ENCODE results near the gene NHLRC4. TPM values are rescaled to one million over a fixed set of nuclear protein-coding genes. Genes with fewer than 3 reads are reported as not detected.

NHLRC4 gene
- total and polyA plus RNA-seq, 5 donors = 0.22 to 0.84 (median 0.56) TPM

- no peaks in the 10 kb centered on the region for H3K9me3 ChIP-seq (ENCODE audit: control insufficient read depth, low read length)
- H3K27me3 ChIP-seq (ENCODE audit: control insufficient read depth, insufficient read depth) = no peaks in the 10 kb centered on the region
- DNase-seq = no peak
- intact Hi-C loops (cut with DNase I) = no loop called here
- no peaks in the 10 kb centered on the region for H3K4me1 ChIP-seq (ENCODE audit: control insufficient read depth, insufficient read depth, low read length)
- no peak for ATAC-seq
- H3K27ac ChIP-seq (ENCODE audit: low read length) = no peak overlapping the region
- H3K4me3 ChIP-seq (ENCODE audit: low read length) = no peak overlapping the region
- WGBS = 89% methylated on average over 30 of the region's 30 CpGs
These were observed 3.6 kb upstream of the NHLRC4 start for GRCh38 chr16:563072-563644.

GRCh38 chr16:564690-565418 lies 2.0 kb upstream of the NHLRC4 start:
- WGBS = 88% methylated on average over 42 of the region's 42 CpGs
- DNase-seq = no peak
- intact Hi-C loops (cut with DNase I) = no loop called here
- no peaks in the 10 kb centered on the region for H3K4me1 ChIP-seq (ENCODE audit: control insufficient read depth, insufficient read depth, low read length)
- no peak overlapping the region for H3K4me3 ChIP-seq (ENCODE audit: low read length)
- no peak overlapping the region for H3K27ac ChIP-seq (ENCODE audit: low read length)
- no peaks in the 10 kb centered on the region for H3K9me3 ChIP-seq (ENCODE audit: control insufficient read depth, low read length)
- ATAC-seq = no peak
- H3K27me3 ChIP-seq (ENCODE audit: control insufficient read depth, insufficient read depth) = no peaks in the 10 kb centered on the region

GRCh38 chr16:565419-566330 lies 1.1 kb upstream of the NHLRC4 start:
- no peak overlapping the region for H3K4me3 ChIP-seq (ENCODE audit: low read length)
- no peak overlapping the region for H3K27ac ChIP-seq (ENCODE audit: low read length)
- H3K4me1 ChIP-seq (ENCODE audit: control insufficient read depth, insufficient read depth, low read length) = no peaks in the 10 kb centered on the region
- no peaks in the 10 kb centered on the region for H3K27me3 ChIP-seq (ENCODE audit: control insufficient read depth, insufficient read depth)
- no peak for ATAC-seq
- DNase-seq = peak in 1 of 3 donors; percentile 73
- H3K9me3 ChIP-seq (ENCODE audit: control insufficient read depth, low read length) = no peaks in the 10 kb centered on the region
- intact Hi-C loops (cut with DNase I) = no loop called here
- 43% methylated on average over 35 of the region's 35 CpGs for WGBS

GRCh38 chr16:567373-568256 lies 810 bp downstream of the NHLRC4 start:
- H3K4me1 ChIP-seq (ENCODE audit: control insufficient read depth, insufficient read depth, low read length) = no peaks in the 10 kb centered on the region
- intact Hi-C loops (cut with DNase I) = no loop called here
- 91% methylated on average over 35 of the region's 35 CpGs for WGBS
- no peaks in the 10 kb centered on the region for H3K27me3 ChIP-seq (ENCODE audit: control insufficient read depth, insufficient read depth)
- no peak overlapping the region for H3K27ac ChIP-seq (ENCODE audit: low read length)
- ATAC-seq (no peak), DNase-seq (no peak)
- H3K9me3 ChIP-seq (ENCODE audit: control insufficient read depth, low read length) = no peaks in the 10 kb centered on the region
- no peak overlapping the region for H3K4me3 ChIP-seq (ENCODE audit: low read length)

GRCh38 chr16:568401-569258 lies 1.8 kb downstream of the NHLRC4 start:
- Histone ChIP-seq H3K4me1 (ENCODE audit: control insufficient read depth, insufficient read depth, low read length) (no peaks in the 10 kb centered on the region), H3K27ac (ENCODE audit: low read length) (no peak overlapping the region), H3K27me3 (ENCODE audit: control insufficient read depth, insufficient read depth) (no peaks in the 10 kb centered on the region), H3K9me3 (ENCODE audit: control insufficient read depth, low read length) (no peaks in the 10 kb centered on the region), H3K4me3 (ENCODE audit: low read length) (peak overlapping the region; percentile 95)
- 72% methylated on average over 11 of the region's 11 CpGs for WGBS
- ATAC-seq (no peak), DNase-seq (no peak)
- intact Hi-C loops (cut with DNase I) = no loop called here

GRCh38 chr16:569445-570254 lies 2.8 kb downstream of the NHLRC4 start, which contains the start of gene PIGQ:
Gene PIGQ, plus strand, starts transcription at chr16:569968. Its CDS starts 4,107 bp downstream, at chr16:574075.
- ATAC-seq = peak; percentile 54 to 74

GRCh38 chr16:572865-573650 lies 6.3 kb downstream of the NHLRC4 start:
- no peaks in the 10 kb centered on the region for H3K27me3 ChIP-seq (ENCODE audit: control insufficient read depth, insufficient read depth)
- no peak overlapping the region for H3K27ac ChIP-seq (ENCODE audit: low read length)
- H3K4me1 ChIP-seq (ENCODE audit: control insufficient read depth, insufficient read depth, low read length) = no peaks in the 10 kb centered on the region
- H3K4me3 ChIP-seq (ENCODE audit: low read length) = no peak overlapping the region
- intact Hi-C loops (cut with DNase I) = no loop called here
- DNase-seq = no peak
- 79% methylated on average over 27 of the region's 27 CpGs for WGBS
- no peak for ATAC-seq
- H3K9me3 ChIP-seq (ENCODE audit: control insufficient read depth, low read length) = no peaks in the 10 kb centered on the region

More at GRCh38 chr16:569445-570254, 2.8 kb downstream of the NHLRC4 start, which contains the start of gene PIGQ:
- intact Hi-C loops (cut with DNase I) = no loop called here
- WGBS = under 1% methylated on average over 86 of the region's 87 CpGs
- Histone ChIP-seq H3K4me1 (ENCODE audit: control insufficient read depth, insufficient read depth, low read length) (no peaks in the 10 kb centered on the region), H3K27me3 (ENCODE audit: control insufficient read depth, insufficient read depth) (no peaks in the 10 kb centered on the region), H3K27ac (ENCODE audit: low read length) (peak within 1 kb of the TSS; percentile 62), H3K4me3 (ENCODE audit: low read length) (peak within 1 kb of the TSS; percentile 95), H3K9me3 (ENCODE audit: control insufficient read depth, low read length) (no peaks in the 10 kb centered on the region)
- peak; percentile 83 to 92 (median 91) for DNase-seq

GRCh38 chr16:574021-574760 lies 7.4 kb downstream of the NHLRC4 start:
- Histone ChIP-seq H3K9me3 (ENCODE audit: control insufficient read depth, low read length) (no peaks in the 10 kb centered on the region), H3K27ac (ENCODE audit: low read length) (no peak overlapping the region), H3K4me3 (ENCODE audit: low read length) (no peak overlapping the region), H3K4me1 (ENCODE audit: control insufficient read depth, insufficient read depth, low read length) (no peaks in the 10 kb centered on the region), H3K27me3 (ENCODE audit: control insufficient read depth, insufficient read depth) (no peaks in the 10 kb centered on the region)
- intact Hi-C loops (cut with DNase I) = no loop called here
- DNase-seq (no peak), ATAC-seq (no peak)
- WGBS = 94% methylated on average over 46 of the region's 46 CpGs

Data from right cardiac atrium (tissue), 5 donors.